Loucy (cell line): ENCODE results near the gene HAUS6.

ENCODE experiments used
- H2AFZ ChIP-seq: fragments of 200-600 bp; sonication (generic); 2 replicates; pipeline ENCODE4 v1.6.0; 2016; ENCODE audit warnings: antibody characterized with exemption, mild to moderate bottlenecking, low read length, moderate library complexity
- H3F3A ChIP-seq: fragments of 200-600 bp; 2 replicates; pipeline ENCODE4 v1.6.0; 2016; ENCODE audit warnings: antibody characterized with exemption, low read depth, mild to moderate bottlenecking
- H3K27me3 ChIP-seq: fragments of 200-600 bp; sonication (generic); 2 replicates; pipeline ENCODE4 v1.6.1; 2014; ENCODE audit warnings: low read length, mild to moderate bottlenecking; ENCODE audit not compliant: insufficient read depth, poor library complexity, severe bottlenecking
- H3K36me3 ChIP-seq: fragments of 200-600 bp; sonication (generic); 2 replicates; pipeline ENCODE4 v1.6.1; 2016; ENCODE audit warnings: low read length; ENCODE audit not compliant: insufficient read depth
- H3K4me1 ChIP-seq: fragments of 200-600 bp; sonication (generic); 2 replicates; pipeline ENCODE4 v1.5.1; 2014; ENCODE audit warnings: low read length, mild to moderate bottlenecking; ENCODE audit not compliant: insufficient read depth, poor library complexity, severe bottlenecking
- H3K4me2 ChIP-seq: fragments of 200-600 bp; sonication (generic); 2 replicates; pipeline ENCODE4 v1.6.0; 2014; ENCODE audit warnings: antibody characterized with exemption, low read length, low read depth, mild to moderate bottlenecking; ENCODE audit not compliant: poor library complexity, severe bottlenecking
- H3K4me3 ChIP-seq: fragments of 200-600 bp; sonication (generic); 2 replicates; pipeline ENCODE4 v1.5.1; 2014; ENCODE audit warnings: low read length, mild to moderate bottlenecking, mixed read lengths; ENCODE audit not compliant: poor library complexity, severe bottlenecking
- H3K79me2 ChIP-seq: fragments of 200-600 bp; sonication (generic); 2 replicates; pipeline ENCODE4 v1.6.1; 2014; ENCODE audit warnings: low read length; ENCODE audit not compliant: insufficient read depth
- H3K9ac ChIP-seq: fragments of 200-600 bp; sonication (generic); 2 replicates; pipeline ENCODE4 v1.6.0; 2014; ENCODE audit warnings: mild to moderate bottlenecking, low read depth, low read length, moderate library complexity; ENCODE audit not compliant: poor library complexity, severe bottlenecking
- H3K9me2 ChIP-seq: fragments of 200-600 bp; sonication (generic); replicated peaks from 2 replicates; pipeline ENCODE4 v1.6.1; 2016; ENCODE audit warnings: low read depth, low read length, mixed read lengths
- H3K9me3 ChIP-seq: fragments of 200-600 bp; sonication (generic); 2 replicates; pipeline ENCODE4 v1.6.1; 2014; ENCODE audit warnings: mild to moderate bottlenecking, antibody characterized with exemption, low read length, low read depth; ENCODE audit not compliant: insufficient read depth
- H4K20me1 ChIP-seq: fragments of 200-600 bp; sonication (generic); 2 replicates; pipeline ENCODE4 v1.6.0; 2014; ENCODE audit warnings: antibody characterized with exemption, low read length, mild to moderate bottlenecking; ENCODE audit not compliant: insufficient read depth, poor library complexity, severe bottlenecking
- EZH2phosphoT487 ChIP-seq: fragments of 200-600 bp; IDR thresholded peaks from 2 replicates; pipeline ENCODE4 v1.6.1; 2018; ENCODE audit warnings: antibody characterized with exemption, mild to moderate bottlenecking, moderate library complexity, borderline replicate concordance
- TF ChIP-seq, protein P1 (sequence below): fragments of 200-600 bp; sonication (generic); conservative IDR thresholded peaks from 2 replicates; pipeline ENCODE4 v1.5.1; 2014; ENCODE audit warnings: mild to moderate bottlenecking, antibody characterized with exemption, low read length

Gene HAUS6

GRCh38 chr9:19057033-19057432 is 45.7 kb downstream of the HAUS6 start:
- Histone ChIP-seq H3K9me3 (no peaks in the 10 kb centered on the region), H3K36me3 (peaks cover 60% of the 10 kb centered on the region; the same call in 1 of the 2 replicates), H4K20me1 (no peaks in the 10 kb centered on the region), H3K79me2 (peaks cover 6% of the 10 kb centered on the region; the same call in 1 of the 2 replicates), H2AFZ (no peak overlapping the region), H3K4me1 (no peaks in the 10 kb centered on the region), H3K9ac (no peak overlapping the region), H3K9me2 (no peaks in the 10 kb centered on the region), H3K4me2 (no peak overlapping the region), H3K27me3 (no peaks in the 10 kb centered on the region), H3K4me3 (no peak overlapping the region), H3F3A (no peaks in the 10 kb centered on the region)
- TF ChIP-seq, protein P1, sequence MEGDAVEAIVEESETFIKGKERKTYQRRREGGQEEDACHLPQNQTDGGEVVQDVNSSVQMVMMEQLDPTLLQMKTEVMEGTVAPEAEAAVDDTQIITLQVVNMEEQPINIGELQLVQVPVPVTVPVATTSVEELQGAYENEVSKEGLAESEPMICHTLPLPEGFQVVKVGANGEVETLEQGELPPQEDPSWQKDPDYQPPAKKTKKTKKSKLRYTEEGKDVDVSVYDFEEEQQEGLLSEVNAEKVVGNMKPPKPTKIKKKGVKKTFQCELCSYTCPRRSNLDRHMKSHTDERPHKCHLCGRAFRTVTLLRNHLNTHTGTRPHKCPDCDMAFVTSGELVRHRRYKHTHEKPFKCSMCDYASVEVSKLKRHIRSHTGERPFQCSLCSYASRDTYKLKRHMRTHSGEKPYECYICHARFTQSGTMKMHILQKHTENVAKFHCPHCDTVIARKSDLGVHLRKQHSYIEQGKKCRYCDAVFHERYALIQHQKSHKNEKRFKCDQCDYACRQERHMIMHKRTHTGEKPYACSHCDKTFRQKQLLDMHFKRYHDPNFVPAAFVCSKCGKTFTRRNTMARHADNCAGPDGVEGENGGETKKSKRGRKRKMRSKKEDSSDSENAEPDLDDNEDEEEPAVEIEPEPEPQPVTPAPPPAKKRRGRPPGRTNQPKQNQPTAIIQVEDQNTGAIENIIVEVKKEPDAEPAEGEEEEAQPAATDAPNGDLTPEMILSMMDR, result no peak
- no peak for TF ChIP-seq EZH2phosphoT487

- peak overlapping the region; percentile 78 for H3K4me3 ChIP-seq
- peaks cover 4% of the 10 kb centered on the region; the same call in 1 of the 2 replicates for H3K36me3 ChIP-seq
- H3K9ac ChIP-seq, result peak overlapping the region; percentile 84
Measured at GRCh38 chr9:19050637-19051591, 51.8 kb downstream of the HAUS6 start.

GRCh38 chr9:19049917-19050636 is 52.6 kb downstream of the HAUS6 start:
- H3K4me1 ChIP-seq, result peaks cover 5% of the 10 kb centered on the region
- no peaks in the 10 kb centered on the region for H3K27me3 ChIP-seq
- H3K4me2 ChIP-seq, result peak overlapping the region; percentile 76
- no peak for TF ChIP-seq EZH2phosphoT487
- TF ChIP-seq, protein P1, result no peak
- peaks cover 7% of the 10 kb centered on the region for H4K20me1 ChIP-seq
- H3K9ac ChIP-seq, result peak overlapping the region; percentile 84
- H3F3A ChIP-seq, result no peaks in the 10 kb centered on the region; the same call in 1 of the 2 replicates
- H3K4me3 ChIP-seq, result peak overlapping the region; percentile 78
- H2AFZ ChIP-seq, result peak overlapping the region; percentile 86; the same call in 1 of the 2 replicates
- H3K9me2 ChIP-seq, result no peaks in the 10 kb centered on the region
- peaks cover 31% of the 10 kb centered on the region for H3K79me2 ChIP-seq
- no peaks in the 10 kb centered on the region for H3K9me3 ChIP-seq
- no peaks in the 10 kb centered on the region for H3K36me3 ChIP-seq

More at GRCh38 chr9:19050637-19051591, 51.8 kb downstream of the HAUS6 start:
- Histone ChIP-seq H3K27me3 (no peaks in the 10 kb centered on the region), H3K4me1 (peaks cover 5% of the 10 kb centered on the region), H3K9me2 (no peaks in the 10 kb centered on the region), H4K20me1 (peaks cover 7% of the 10 kb centered on the region), H3K4me2 (peak overlapping the region; percentile 76), H2AFZ (no peak overlapping the region), H3K79me2 (peaks cover 31% of the 10 kb centered on the region), H3K9me3 (no peaks in the 10 kb centered on the region), H3F3A (no peaks in the 10 kb centered on the region; the same call in 1 of the 2 replicates)
- TF ChIP-seq EZH2phosphoT487, result no peak
- TF ChIP-seq, protein P1, result no peak
